HG02623 (cell line): ENCODE results near the gene FCHSD2.
"Not testable (repeated sequence)": the region's sequence is repeated elsewhere in the genome, so short reads cannot be mapped to it uniquely, and the experiment has no call there.

Experiments
- ATAC-seq: cut with Tn5 transposase; IDR thresholded peaks from one replicate; pipeline ENCODE4 v1.9.1; 2021; ENCODE audit warnings: moderate library complexity; ENCODE audit not compliant: unreplicated experiment

Gene FCHSD2

DNA sequence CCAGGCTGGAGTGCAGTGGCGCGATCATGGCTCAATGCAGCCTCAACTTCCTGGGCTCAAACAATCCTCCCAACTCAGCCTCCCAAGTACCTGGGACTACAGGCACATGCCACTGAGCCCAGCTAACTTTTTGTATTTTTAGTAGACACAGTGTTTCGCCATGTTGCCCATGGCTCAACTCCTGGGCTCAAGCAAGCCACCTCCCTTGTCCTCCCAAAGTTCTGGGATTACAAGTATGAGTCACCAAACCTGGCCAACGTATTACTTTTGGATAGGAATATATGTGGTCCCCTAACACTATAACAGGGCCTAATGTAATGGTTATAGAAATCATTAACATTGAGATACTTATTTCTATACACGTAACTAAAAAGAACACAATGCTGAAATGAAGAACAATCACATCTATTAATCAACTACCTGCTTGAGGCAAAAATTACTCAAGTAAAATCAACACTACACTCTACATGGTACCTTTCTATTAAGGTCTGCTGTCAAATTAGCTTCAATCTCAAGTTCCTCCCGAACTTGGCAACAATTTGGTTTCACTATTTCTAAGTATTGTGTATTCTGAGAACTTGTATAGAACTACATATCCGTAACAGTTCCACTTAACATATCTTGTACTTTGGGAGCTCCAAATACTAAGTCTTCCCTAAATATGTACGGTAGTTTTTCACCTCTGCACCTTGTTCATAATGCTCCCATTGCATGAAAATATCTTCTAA is 124.9 kb downstream of the FCHSD2 start:
- ATAC-seq = no peak

DNA sequence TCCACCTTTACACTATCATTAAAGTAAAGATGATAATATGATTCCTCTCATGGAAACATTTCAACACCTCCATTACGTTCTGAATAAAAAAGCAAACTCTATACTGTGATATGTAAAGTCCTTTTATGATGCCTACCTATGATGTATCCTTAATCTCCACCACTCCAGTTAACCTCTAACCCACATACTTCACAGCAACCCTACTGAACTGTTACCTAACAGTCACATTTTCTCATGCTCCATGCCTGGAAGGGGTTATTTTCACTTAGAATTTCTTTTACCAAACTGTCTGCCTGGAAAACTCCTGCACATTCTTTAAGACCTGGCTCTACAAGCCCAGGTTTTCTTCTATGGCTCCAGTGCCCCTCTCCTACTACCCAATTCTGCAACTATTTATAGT is 129.1 kb downstream of the FCHSD2 start:
- no peak for ATAC-seq

DNA sequence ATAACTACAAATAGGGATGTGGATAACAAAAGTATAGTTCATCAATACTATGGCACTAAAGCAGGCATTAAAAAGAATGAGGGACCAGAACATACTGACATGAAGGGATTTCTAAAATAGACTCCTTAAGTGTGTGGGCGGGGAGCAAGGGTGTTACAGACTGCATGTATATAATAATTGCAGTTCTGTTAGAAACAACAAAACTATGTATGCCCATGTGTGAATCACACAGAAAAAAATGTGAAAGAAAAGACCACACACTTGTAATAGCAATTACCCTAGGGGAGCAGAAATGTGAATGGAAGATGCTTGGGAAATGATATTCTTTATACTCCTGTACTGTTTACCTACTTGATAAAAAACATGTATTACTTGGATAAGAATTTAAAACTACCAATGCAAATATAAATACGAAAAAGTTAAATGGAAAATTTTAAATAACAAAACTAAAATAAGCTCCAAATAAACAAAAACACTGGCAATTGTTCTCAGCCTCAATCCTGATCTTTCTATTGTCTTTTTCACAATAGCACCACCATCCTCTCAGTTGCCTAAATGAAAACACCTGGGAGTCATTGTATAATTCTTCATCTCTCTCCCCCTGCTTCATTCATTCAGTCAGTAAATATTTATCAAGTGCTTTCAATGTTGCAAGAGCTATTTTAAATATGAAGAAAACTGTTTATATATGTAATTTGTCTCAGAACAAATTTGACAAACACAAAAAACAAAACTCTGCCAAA is 129.8 kb downstream of the FCHSD2 start:
- no peak for ATAC-seq

DNA sequence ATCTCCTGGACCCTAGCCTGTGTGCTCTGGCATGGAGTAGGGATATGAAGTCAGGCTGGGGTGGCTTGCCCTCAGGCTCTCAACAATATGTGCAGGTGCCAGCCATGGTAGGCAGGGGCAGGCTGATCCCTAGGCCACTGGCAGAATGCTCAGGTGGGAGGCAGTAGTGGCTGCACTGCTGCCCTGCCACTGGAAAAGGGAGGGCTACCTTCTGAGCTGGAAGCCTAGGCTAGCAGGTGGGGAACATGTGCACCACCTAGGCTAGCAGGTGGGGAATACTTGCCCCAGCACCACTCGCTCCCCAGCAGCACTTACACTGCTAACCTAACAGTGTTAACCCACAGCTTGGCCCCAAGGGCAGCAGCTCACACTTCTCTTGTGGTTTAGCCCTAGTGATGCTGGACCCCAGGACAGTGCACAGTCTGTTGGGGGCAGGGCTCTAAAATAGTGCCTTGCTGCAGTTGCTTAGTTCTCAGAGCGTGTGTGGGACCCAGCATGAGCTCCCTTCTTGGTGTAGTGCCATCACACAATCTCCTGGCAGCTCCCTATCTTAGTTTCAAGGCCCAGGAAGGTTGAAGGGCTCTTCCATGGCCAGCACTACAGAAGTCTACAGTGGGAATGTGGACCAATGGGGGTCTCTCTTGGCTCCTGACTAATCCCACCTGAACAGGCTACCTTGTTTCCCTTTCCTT is 130.8 kb downstream of the FCHSD2 start:
- no peak for ATAC-seq

DNA sequence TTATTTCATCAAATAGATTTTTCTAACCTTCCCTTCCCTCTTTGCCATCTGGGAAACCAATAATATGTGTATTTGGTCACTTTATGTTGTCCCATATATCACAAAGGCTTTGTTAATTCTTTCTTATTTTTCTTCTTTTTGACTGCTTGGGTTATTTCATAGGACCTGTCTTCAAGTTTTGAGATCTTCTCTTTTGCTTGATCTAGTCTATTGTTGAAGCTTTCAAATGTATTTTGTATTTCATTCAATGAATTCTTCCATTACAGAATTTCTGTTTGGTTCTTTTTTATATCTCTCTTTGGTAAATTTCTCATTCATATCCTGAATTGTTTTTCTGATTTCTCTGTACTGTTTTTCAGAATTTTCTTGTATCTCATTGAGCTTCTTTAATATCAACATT is 132.1 kb downstream of the FCHSD2 start:
- no peak for ATAC-seq

DNA sequence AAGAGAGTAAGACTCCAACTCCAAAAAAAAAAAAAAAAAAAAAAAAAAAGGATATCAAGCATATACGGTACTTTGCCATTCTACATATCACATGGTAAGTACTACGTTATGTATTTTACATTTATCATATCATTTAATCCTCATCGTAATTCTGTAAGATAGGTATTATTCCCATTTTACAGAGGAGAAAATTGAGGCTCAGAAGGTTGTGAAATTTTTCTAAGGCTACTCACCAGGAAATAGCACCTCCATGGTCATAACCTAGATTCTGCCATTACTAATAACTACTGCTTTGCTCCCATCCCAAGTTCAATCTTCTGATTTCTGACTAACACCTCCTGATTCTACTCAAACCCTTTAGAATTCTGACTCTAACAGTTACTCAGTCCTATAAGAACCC is 138.0 kb downstream of the FCHSD2 start:
- ATAC-seq = no peak

DNA sequence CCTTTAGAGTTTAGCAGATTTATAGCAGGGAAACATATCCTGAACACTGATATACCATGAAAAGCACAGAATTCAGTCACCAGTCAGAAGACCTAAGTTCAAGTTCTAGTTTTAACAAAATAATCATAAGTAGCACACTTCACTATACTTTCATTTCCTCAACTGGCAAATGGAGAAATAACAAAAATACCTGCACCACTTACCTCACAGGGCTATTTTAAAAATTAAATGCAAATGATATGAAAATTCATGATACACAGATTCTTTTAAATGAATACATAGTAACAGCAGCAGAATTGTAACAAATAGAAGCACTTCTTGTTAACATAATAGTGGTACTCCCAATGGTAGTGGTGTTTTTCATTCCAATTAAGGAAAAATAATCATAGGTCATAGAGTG is 139.0 kb downstream of the FCHSD2 start:
- ATAC-seq = no peak

DNA sequence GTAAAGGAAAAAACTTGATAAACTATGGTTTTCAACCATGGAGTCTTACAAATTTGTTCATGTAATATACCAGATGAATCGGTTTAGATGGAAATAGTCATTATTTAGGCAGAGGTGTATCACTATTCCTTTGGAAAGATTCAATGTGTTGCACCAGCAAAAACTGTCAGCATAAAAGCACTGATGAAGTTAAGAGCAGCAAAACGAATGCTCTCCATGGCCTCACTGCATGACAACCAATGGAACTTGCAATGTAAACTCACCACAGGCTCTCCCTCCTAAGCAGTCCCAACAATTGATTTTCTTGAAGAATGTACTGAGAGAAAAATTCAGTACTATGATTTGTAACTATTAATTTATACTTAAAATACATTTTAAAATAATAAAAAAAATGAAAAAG is 139.9 kb downstream of the FCHSD2 start:
- no peak for ATAC-seq

DNA sequence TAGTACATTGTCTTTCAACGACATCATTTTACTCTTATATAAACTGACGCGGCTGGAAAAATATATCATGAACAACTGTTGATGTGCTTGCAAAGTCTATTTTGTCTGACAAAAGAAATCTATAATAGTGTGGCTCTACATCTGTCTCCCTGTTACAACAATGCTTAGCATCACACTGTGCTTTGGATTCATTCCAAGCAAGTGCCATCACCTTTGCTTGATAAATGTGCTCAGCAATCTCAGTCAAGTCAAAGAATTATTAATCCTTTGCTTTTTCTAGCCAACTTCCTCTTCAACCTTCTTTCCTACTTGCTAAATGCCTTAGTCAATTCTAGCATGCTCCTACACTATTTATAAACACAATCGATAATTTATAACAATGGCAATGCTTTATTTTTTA is 140.5 kb downstream of the FCHSD2 start:
- no peak for ATAC-seq

DNA sequence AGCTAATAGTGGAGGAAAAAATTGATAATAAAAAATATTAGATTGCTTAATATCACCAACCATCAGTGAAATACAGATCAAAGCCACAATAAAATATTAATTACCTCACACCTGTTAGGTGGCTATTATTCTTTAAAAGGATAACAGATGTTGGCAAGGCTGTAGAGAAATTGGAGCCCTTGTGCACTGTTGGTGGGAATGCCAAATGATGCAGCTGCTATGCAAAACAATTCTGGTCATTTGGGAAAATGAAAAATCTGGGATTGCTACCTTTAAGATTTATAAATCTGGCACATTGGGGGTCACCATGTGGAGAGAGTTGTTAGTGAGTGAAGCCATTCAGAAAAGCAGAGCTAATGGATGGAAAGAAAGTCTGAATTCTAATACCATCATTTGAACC is 143.4 kb downstream of the FCHSD2 start:
- no peak for ATAC-seq

DNA sequence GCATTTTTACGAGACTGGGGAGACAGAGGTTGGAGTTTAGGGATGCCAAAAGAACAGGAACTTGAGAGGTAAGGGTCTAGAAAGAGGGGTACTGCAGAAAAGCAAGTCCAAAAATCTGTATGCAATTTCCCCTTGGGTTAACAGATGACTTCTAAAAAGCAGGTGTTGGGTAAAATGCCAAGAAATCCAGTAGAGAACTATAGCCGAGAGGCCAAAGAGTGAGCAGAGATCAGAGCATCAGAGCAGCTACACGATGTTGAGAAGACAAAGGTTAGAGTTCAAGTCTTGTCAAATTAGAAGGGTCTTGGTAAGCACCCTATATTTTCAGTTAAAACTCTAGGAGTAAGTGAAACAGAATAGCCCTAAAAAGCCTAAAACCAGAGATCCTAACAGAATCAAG is 145.2 kb downstream of the FCHSD2 start:
- ATAC-seq = no peak

DNA sequence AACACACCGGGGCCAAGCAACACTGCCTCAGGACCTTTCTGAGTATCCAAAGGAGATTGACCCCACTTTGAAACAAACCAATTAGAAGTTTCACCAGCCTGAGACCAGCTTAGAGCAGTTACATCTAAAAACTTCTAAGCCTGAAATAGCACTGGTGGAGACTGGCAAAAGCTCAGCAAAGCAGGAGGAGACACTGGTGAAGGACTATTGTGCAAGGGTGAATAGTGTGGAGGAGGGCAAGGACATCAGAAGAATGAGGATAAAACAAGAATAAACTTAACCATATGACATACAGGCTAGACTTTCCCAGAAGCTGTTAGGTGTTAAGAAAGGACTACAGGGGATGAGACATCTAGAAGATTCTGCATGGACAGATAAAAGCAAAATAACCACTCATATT is 152.4 kb downstream of the FCHSD2 start:
- ATAC-seq = no peak

DNA sequence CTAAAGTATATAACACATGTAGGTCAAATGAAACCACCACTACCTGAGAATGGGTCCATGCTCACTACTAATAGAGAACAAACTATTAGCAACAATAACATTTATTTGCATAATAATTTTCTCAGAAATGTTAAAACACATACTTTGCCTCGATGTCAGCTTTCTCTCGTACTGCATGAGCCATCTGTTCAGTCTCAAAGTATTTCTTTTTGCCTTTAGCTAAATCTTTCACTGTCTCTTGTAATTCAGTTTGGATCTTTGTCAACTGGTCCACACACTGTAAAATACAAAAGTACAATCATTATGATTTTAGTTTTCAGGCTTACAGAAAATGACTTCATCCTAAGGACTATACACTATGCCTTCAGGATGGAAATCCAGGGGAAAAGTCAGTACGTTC is 153.3 kb downstream of the FCHSD2 start:
- ATAC-seq = no peak

DNA sequence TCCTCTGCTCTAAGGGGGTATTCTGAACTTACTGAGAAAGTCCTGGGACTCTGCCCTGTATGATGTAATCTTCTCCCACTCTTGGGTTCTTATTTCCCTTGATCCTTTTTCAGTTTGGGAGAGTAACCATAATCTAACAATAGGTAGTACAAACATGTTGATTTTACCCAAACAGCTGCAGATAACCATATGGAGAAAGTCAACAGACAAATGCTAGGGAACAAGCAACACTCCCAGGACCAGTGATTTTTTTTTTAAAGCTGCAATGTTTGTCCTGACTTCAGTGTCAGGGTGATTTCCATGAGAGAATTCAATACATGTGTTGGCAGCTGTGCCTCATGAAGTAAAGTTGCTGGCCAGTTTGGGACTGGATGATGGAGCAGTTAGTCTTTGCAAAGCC is 156.5 kb downstream of the FCHSD2 start:
- ATAC-seq = no peak

DNA sequence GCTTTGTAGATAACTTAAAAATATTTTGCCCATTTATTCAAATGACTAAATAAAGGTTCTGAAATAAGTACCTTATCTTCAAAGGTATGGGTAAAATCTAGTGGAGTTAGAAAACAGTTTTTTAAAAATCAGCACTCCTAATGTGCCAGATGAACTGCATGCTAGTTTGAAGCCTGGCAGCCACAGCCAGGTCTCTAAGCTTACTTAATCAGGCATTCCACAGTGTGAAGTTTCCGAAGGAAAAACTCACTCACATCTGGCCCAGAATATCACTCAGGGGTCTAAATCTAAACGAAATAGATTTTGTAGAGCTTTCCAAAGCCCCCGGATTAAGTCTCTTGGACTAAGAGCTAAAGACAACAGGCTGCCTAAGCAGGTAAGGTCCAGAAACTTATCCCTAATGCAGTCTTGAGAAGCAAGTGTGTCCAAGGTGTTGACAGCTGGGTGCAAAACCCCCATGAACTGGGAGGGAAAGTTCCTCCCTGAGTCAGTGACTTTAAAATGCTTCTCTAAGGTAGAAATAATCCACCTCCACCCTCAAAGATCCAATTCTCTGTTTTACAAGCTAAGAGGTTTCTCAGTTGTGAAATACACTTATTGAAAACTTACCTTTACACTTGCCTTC is 157.6 kb downstream of the FCHSD2 start:
- no peak for ATAC-seq

DNA sequence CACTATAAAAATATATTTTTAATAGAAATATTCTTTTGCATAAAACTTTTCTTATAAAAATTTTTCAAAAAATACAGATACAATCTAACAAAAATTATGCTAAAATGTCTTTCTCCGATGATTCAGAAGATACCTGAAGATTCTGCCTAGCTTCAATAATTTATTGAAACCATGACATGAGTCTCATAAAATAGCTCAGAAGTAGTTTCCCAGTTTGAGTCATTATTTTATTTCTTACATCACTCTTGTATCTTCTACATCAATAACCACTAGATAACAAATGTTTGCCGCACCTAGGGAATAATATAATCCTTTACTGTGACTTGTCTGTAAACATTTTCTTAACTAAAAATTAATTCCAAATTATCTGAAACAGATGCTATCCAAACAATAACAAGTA is 158.6 kb downstream of the FCHSD2 start:
- ATAC-seq = no peak

DNA sequence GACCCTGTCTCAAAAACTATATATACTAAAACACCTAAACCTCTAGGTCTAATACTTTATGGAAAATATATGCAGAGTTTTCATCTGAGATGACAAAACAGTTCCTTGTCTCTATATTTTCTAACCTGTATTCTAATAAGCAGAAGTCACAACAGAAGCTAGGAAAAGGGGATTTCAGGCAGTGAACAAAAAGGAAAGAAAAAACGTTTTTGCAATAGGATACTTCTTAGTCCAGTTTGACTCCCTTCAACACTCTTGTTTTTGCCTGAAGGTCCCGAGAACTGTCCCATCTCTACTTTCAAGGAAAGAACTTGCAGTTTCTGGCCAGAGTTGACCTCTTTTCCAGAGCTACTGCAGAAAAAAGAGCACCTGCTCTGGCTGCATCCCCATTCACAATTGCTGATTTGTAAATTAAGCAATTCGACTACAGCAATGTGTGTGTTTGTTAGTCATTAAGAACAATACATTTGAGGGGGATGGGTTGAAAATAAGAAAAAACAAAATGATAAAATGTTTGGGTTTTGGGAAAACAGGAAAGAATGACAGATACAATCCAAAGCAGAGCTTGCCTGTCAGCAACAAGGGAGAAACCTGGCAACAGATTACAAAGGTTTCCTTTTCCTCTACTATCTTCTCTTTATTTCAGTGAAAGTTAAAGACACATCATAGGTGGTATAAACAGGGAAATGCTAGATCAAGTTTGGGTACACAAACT is 160.0 kb downstream of the FCHSD2 start:
- ATAC-seq = no peak

DNA sequence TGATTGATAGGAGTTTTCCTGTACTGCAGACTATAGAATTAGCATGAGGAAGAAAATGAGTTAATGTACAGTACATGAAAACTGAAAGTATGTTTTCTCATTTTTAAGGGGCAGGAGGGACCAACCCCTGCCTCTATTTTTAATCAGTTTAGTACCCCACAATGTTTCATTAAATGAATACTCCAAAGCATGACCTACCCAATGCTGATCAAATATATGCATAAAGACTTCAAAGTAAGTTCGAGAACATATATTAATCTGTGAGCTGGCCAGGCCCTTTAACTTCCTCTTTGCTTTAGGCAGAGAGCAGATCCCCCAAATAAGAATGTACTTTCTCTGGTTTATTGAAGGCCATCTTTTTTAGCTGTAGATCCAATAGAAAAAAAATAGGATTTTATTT is 161.0 kb downstream of the FCHSD2 start:
- no peak for ATAC-seq

DNA sequence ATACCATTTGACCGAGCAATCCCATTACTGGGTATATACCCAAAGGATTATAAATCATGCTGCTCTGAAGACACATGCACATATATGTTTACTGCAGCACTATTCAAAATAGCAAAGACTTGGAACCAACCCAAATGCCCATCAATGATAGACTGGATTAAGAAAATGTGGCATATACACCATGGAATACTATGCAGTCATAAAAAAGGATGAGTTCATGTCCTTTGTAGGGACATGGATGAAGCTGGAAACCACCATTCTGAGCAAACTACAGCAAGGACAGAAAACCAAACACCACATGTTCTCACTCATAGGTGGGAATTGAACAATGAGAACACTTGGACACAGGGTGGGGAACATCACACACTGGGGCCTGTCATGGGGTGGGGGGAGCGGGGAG is 164.3 kb downstream of the FCHSD2 start:
- ATAC-seq = not testable (repeated sequence)

DNA sequence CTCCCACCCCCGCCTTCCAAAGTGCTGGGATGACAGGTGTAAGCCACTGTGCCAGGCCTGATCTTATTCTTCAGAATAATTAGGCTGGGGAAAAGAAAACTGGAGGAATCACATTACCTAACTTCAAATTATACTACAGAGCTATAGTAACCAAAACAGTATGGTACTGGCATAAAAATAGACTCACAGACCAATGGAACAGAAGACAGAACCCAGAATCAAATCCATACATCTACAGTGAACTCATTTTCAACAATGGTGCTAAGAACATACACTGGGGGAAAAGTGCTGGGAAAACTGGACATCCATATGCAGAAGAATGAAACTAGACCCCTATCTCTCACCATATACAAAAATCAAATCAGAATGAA is 165.6 kb downstream of the FCHSD2 start:
- not testable (repeated sequence) for ATAC-seq
